SW480 (cell line): ENCODE measurements around the gene MAN1A2.
A peak's percentile ranks its signal among the peaks of the same experiment; 100 is the strongest.

Source experiments
- DNase-seq: peaks from one replicate; pipeline ENCODE4 v3.0.0-alpha.2; 2016; ENCODE audit warnings: low spot score

Gene MAN1A2

DNA sequence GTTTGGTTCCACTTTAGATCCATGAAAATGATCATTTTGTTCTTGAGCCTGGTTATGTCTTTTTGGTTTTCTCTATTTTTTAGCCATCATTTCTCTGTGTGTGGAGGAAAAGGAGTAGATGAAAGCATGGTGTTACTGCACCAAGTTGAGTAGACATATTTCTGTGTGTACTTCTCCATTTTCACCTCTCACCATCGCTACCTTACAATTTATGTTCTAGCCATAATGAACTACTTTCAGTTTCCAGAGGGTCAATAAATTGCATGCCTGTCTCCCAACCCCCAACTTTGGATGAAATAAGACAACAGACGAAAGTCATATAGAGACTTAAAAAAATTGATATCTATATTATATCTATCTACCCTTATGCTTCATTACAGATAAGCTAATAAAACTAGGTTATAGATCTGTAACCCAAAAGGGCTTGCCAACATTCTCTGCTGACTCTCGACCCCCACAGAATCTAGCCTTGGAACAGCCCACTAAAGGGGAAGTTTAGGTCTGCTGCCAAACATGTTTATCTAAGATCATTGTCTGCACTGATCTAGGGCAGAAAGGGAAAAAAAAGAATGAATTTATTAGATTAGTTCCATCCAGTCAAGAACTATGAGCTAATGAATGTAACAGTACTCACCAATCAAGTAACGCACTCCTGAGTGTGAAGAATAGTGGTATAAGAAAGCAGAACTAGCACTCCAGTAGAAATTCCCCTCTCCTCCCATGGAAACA, 7.5 kb upstream of the MAN1A2 start:
- DNase-seq = no peak

DNA sequence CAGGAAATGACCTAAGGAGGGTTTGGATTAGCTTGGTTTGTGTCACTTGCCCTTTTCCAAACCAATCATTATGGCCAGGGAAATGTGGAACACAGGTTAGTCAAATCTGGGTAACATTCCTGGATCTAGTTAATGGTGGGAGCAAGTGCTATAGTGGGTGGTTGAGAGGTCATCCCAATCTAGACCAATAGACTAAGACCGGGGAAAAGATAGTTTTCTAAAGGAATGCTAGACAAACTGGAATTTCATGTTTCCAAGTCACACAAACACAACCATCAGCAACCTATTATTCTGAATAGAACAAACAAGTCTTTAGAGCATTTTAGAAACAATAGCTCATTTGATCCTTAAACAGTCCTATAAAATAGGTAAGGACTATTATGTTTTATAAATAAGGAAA, 4.3 kb upstream of the MAN1A2 start:
- DNase-seq = no peak

DNA sequence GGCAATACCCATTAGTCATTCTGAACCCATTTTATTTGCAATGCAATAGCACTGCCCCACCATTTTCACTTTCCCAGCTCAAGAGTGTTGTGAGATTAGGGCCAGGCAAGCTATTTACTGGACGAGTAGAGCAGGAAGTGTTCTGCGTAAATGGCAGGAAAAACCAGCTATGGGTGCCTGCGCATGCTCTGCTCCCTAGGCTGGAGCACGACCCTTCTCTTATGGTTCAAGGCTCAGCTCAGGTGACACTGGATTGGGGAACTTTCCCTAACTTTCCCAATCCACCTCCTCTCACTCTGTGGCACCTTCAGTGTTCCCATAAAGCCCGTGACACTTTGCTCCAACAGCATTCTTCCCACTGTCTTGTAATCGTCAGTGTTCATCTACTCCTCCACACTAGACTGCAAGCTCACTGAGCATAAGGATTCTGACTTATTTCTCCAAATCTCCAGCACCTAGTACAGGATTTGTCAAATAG, 3.6 kb upstream of the MAN1A2 start:
- no peak for DNase-seq

DNA sequence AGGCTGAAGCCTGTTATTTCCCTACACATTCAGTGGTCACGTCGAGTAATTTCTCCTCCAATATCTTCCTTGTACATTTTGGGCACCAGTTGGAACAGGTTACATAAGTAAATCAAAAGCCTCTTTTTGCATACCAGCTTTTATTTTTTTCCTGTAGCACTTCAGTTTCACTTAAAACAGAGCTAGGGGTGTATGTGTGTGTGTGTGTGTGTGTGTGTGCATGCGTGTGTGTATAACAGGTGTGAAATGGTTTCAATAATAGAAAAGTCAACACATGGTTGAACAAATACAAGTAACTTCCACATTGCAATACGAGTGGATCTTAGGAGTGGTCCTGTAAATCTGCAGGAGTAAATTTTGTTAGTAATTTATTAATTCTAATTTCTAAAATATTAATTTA, 3.0 kb upstream of the MAN1A2 start:
- DNase-seq = no peak

DNA sequence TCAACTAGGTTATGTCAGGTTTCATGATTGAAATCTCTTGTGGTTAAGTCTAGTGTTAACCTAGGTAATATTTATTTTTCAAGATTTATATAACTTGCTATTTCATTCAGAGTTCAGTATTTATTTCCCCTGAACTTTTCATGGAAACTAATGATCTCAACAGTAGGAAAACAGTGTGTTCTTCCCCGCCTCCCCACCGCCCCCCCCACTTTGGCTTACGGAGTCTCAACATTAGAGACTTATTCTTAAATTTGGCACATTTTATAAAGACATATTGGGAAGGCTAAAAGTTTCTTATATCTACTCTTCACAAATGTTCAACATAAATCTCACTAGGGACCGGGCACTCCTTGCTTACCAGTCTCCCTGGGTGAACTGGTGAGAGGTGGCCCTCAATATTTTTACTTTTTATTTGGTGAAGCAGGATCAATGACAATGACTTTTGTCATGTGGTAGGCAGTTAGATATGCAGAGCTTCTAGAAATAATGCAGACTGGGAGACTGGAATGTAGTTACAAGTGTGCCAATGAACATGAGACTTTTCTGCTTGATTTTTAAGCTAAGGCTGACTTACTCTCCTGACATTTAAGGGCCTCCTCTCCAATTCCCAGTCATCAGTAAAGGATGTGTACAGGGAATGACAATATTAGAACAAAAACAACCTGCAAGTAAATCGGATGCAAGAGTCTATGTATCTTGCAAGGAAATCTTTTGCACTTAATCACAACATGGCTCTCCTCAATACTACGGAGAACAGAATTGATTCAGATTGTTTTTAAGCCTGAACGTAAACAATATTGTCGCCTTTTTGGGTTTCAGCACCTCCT, 1.7 kb upstream of the MAN1A2 start:
- peak; percentile 14 for DNase-seq

DNA sequence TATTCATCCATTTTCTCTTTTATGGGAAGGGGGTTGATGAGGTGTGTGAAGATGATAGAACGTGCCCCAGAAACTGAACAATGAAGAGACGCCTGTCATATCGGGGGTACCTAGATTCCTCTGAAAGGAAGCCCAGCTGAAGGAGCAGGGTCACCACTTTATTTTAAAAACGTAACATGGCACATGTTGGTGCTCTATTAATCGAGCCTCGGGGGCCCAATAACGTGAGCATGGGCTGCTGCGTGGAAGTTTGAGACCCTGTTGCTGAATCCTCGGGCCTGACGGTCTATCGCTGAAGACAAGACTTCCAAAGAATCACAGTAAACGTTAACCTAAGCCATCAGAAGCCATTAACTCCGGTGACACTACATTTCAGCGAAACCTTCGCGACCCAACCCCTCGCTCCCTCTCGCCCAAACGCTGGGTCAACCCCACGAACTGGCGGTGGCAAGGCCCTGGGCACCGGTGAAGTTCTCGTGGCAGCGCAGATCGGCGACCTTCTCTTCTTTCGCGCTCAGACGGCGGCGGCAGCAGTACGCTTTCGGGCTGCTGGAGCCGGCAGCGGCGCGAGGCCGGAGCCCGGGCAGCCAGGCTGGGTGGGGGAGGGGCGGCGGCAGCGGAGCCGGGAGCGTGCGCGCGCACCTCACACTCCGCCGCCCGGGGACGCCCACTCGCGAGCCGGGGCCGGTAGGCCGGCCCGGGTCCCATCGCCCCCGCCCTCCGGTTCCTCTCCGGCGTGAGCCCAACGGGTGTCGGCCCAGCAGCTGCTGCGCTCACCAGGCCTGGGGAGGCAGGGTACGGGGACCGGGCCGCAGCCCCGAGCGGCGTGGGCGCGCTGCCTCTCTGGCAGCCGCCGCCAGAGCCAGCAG, 838 bp upstream of the MAN1A2 start:
- DNase-seq = peak; percentile 69

DNA sequence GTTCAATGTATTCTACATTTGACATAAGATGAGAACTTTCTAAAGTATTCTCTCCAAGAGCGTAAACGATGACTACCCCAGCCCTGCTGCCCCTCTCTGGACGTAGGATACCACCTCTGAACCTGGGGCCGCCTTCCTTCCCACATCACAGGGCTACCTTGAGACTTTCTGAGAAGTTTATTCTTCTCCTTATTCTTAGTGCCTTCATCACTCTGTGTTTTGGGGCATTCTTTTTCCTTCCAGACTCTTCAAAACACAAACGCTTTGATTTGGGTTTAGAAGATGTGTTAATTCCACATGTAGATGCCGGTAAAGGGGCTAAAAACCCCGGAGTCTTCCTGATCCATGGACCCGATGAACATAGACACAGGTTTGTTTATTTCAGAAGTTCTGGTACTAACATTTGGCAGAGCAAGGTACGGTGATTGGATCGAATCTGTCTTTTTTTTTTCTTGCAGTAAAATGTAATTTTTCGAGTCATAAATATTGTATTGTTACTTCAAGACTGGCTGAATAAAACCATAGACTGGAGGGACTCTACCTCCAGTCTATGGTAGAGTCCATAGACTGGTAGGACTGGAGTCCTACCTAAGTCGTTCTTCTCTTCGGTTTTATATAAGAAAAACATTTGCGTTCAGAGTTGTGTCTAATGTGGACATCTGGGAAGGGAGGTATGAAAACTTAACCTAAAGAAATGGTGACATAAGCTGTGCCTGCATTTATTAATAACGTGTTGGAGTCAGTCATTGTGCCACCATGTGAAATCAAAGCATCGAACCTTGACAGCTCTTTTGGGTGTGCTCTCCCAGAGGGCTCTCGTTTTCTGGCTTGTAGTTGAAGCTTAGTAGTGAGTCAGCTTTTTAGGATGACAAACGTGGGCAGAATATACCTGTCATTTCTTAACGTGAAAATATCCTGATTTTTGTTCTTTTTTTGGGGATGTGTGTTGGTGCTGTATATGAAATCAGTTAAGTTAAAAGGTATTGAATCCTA, 1.2 kb downstream of the MAN1A2 start:
- DNase-seq = peak; percentile 59

DNA sequence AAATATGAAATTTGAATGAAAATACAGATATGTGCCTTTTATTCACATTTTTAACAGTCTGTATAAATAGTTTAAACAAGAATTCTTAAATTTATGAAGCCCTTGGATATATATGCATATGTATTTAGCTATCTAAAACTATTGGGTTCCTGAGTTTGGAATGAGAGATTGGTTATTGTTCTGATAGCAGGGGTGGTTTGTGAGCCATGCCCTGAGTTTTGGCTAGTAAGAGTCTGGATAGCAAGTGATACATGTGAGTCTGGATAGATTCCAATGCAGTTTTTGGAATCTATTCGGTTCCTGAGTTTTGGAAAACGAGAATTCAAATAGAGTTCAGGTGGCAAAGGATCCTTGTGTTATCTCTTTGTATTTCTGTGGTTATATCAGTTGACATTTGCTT, 2.8 kb downstream of the MAN1A2 start:
- DNase-seq = no peak

DNA sequence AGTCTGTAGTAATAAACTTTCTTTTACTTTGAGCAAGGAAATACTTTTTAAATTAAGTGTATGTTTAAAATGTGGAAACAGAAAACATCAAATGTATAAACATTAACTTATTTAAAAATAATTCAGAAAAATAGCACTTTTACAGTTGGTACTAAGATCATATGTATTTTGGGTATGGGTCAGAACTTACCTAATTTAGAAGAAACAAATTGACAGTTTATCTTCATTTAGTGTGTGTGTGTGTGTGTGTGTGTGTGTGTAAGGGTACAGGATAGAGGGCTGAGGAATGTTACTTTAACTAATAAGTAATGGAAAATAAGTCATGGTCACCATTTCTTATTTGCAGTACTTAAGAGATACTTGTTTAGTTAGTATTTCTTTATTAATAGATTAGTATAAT, 3.3 kb downstream of the MAN1A2 start:
- no peak for DNase-seq

DNA sequence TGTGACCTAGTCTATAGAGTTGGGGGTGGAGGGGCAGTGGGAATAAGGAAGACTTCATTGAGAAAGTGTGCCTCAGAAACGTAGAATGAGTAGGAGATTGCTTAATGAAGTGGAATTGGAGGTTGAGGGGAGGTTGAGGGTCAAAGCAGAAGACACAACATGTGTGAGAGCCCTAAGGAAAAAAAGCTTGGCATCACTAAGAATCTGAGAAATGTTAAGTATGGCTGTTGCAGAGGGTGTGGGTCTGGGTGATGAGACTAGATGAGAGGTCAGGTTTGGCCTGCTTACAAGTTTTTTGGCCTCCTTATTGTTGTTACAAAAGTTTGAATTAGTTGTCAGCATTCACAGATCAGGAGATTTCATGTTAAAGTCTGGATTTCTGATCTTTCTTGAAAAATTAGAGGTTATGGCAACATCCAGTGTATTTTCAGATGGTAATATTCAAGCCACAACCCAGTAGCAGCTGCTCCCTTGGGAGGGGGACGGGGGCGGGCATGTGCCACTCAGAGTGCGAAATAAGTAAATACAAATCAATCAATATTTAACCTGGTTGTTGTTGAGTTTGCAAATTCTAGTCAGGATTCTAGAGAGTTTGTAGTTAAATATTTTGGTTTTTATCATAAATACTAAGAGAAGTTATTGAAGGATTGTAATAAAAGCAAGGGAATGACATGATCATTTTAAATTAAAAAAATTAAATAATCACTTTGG, 4.3 kb downstream of the MAN1A2 start:
- no peak for DNase-seq

DNA sequence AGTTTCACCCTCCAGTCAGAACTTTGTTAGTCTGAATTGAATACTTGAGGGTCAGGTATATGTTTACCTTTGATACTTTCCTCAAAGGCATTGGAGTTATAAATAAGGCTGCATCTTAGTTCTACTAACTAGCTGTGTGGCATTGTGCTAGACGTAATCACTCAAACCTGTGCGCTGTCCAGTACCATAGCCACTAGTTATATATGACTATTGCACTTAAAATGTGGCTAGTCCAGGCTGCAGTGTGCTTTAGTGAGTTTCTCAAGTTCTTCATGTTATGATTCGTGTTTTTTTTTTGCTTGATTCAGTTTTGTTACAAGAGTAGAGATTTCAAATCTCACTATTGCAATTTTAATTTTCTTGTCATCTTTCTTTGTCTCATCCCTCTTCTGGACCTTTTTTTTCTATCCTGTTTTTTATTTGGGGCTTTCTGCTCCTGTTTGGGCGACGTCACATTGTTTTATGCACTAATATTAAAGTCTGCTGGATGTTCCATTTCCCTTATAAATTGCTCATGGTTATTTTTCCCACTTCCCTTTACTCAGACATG, 5.7 kb downstream of the MAN1A2 start:
- DNase-seq = no peak

DNA sequence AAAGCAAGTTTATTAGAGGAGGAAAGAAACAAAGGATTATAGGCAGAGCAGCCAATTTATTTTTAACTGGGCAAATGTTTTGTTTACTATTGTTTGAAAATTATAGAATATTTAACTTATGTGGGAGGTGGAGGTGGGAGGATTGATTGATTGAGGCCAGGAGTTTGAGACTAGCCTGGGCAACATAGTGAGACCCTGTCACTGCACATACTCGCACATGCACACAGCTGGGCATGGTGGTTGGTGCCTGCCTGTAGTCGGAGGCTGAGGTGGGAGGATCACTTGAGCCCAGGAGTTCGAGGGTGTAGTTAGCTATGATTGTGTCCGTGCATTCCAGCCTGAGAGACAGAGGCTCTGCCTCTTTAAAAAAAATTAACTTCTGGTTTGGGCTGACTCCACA, 6.7 kb downstream of the MAN1A2 start:
- DNase-seq = no peak

DNA sequence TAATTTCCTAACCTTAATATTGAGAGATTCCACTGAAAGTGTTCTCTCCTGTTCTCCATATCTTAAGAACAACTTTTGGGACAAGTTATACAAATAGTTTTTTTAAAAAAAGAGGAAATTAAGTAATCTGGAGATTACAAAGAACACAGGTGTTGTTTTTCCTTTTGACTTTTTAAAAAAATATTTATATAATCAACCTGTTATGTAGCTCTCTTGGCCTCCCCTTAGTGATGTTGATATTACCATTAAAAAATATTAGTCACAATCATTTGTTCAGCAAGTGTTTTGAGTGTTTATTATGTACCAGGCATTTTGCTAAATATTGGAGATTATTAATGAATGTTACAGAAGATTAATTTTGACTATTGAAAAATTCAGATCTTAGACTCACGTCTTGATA, 8.1 kb downstream of the MAN1A2 start:
- no peak for DNase-seq

DNA sequence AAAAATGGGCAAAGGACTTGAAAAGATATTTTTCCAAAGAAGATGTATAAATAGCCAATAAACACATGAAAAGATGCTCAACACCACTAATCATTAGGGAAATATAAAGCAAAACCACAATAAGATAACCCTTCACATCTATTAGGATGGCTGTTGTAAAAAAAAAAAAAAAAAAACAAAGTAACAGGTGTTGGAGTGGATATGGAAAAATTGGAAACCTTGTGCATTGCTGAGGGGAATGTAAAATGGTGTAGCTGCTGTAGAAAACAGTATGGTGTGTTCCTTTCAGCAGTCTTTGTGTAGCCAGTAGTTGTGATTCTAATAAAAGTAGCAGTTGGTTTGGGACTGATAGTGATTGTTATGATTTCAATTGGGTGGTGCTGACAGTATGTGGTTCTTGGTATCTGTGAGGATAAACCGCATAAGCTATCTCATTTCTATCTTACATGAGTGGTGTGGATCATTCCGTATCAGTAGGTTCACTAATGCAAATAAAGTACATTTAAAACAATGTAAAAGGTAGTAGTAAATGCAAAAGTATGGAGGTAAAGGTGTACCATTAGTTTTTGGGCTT, 19.9 kb downstream of the MAN1A2 start:
- DNase-seq = no peak

DNA sequence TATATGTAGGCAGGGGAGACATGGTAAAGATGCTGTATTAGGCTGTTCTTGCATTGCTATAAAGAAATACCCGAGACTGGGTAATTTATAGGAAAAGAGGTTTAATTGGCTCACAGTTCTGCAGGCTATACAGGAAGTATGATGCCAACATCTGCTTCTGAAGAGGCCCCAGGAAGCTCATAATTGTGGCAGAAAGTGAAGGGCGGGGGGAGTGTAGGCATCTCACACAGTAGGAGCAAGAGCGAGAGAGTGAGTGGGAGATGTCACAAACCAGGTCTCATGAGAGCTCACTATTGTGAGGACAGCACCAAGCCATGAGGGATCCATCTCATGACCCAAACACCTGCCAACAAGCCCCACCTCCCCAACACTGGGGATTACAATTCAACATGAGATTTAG, 21.1 kb downstream of the MAN1A2 start:
- DNase-seq = no peak

DNA sequence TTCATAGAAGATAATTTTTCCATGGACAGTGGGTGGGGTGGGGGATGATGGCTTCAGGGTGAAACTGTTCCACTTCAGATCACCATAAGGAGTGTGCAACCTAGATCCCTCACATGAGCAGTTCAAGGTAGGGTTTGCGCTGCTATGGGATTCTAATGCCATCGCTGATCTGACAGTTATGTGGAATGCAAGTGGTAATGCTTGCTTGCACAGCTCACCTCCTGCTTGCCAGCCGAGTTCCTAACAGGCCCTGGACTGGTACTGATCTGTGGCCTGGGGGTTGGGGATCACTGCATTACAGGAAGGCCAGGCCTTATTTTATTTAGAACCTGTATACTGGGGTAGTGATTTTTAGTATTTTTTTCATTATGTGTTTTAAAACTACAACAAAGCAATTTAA, 22.0 kb downstream of the MAN1A2 start:
- no peak for DNase-seq

DNA sequence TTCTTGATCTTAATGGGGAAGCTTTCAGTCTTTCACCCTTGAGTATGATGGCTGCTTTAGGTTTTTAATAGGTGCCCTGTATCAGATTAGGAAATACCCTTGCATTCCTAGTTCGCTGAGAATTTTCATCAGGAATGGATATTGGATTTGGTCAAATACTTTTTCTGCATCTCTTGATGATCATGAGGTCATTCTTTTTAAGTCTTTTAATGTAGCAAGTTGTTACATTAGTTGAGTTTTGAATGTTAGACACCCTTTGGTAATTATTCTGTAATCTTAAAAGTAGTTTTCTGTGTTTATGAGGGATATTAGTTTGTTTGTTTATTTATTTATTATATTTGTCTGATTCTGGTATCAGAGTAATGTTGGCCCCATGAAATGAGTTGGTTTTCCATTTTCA, 22.5 kb downstream of the MAN1A2 start:
- DNase-seq = no peak

DNA sequence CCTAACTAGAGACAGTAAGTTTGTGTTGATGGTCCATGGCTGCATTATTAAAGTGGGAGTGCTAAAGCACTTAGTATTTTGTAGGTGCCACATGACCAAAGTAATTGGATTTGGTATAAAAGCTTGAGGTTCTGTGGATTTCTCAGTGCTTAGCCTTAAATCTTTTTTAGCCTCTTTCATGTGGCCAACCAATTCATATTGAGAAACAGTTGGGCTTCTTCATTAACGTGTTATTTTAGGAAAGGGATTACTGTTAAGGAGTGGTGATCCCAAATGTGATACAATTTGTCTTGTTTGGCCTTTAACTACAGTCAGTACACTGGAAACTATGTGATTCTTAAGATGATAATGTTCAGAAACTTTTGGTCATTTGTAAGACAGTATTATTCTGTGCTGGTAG, 25.5 kb downstream of the MAN1A2 start:
- DNase-seq = no peak

DNA sequence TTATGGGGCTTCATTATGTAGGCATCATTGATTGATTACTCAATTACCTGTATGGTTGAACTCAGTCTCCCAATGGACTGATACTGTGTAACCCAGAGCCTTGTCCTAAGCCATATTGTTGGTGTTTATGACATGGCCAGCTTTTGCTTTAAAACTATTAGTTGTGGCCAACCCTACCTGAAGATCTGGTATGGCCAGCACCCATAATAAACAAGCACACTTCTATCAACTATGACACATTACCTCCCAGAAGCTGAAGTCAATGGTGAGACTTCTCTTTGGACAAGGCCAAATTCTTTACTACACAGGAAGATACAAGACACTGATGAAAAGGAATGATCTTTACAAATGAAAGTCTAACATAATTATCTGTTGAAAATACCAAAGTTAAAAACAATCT, 28.8 kb downstream of the MAN1A2 start:
- DNase-seq = no peak

DNA sequence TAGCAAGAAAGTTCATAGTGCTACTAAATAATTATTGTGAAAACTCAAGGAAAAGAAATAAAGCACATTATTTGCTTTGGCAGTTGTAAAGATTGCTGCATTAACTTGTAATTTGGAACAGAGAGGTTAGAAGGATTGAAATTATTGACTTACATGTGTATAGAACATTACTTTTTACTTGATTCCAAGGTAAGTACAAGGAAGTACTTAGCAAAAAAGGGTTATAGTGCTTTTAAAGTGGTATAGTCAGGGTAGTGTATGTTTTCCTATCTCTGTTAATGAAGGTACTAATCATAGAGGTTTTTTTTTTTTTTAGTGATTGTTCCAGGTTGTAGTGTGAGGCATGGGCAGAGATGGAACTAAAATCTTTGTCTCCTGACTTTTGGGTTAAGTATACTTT, 29.4 kb downstream of the MAN1A2 start:
- no peak for DNase-seq
